Thoracic aorta (tissue), 2 donors: ENCODE measurements around the gene LPAR1. TPM values are rescaled to one million over a fixed set of nuclear protein-coding genes. Genes with fewer than 3 reads are reported as not detected.
A peak's percentile ranks its signal among the peaks of the same experiment; 100 is the strongest.

Experiments
- ATAC-seq: fragments of 150-250 bp; one replicate; pipeline ENCODE4 v1.8.0; 2017; ENCODE audit warnings: low read depth; ENCODE audit not compliant: insufficient number of reproducible peaks, low FRiP score
- DNase-seq: peaks from one replicate; pipeline ENCODE4 v3.0.0-alpha.2; 2020; ENCODE audit warnings: low spot score
- H3K27ac ChIP-seq, 2 donors: fragments of 200-600 bp; sonication (generic); 1 replicate in 1 of 2; 2 replicates in 1 of 2; pipeline ENCODE4 v1.5.1; 2016; ENCODE audit warnings: mild to moderate bottlenecking in 2 of 2, moderate library complexity in 2 of 2
- H3K27me3 ChIP-seq: fragments of 200-600 bp; sonication (generic); replicated peaks from 2 replicates; pipeline ENCODE4 v1.6.0; 2016; ENCODE audit warnings: mild to moderate bottlenecking; ENCODE audit not compliant: insufficient read depth
- H3K36me3 ChIP-seq: fragments of 200-600 bp; sonication (generic); one replicate; pipeline ENCODE4 v1.5.1; 2016
- H3K4me1 ChIP-seq, 2 donors: fragments of 200-600 bp; sonication (generic); 1 replicate in 1 of 2; 2 replicates in 1 of 2; pipeline versions ENCODE4 v1.5.1 to v1.6.0; 2016; ENCODE audit warnings: low read depth in 2 of 2, mild to moderate bottlenecking in 1 of 2; ENCODE audit not compliant: control insufficient read depth in 1 of 2
- H3K4me3 ChIP-seq: fragments of 200-600 bp; sonication (generic); 2 replicates; pipeline ENCODE4 v1.5.1; 2016; ENCODE audit warnings: mild to moderate bottlenecking
- H3K9me3 ChIP-seq: fragments of 200-600 bp; sonication (generic); 2 replicates; pipeline ENCODE4 v1.5.1; 2016
- CTCF ChIP-seq: fragments of 200-600 bp; sonication (generic); IDR thresholded peaks from one replicate; pipeline ENCODE4 v1.5.1; 2019; ENCODE audit warnings: antibody characterized with exemption
- total RNA-seq, 2 donors: library from RNA; depleted of rRNA; stranded (reverse); fragments of >200 nt; gene quantifications; one replicate each; pipeline versions ENCODE4 v1.1.0 to v1.2.3, GENCODE V29; 2016

LPAR1 gene
- total RNA-seq, 2 donors from 2014 or later = 85.1 to 94.0 TPM

GRCh38 chr9:111034898-111035539 is 3.3 kb downstream of the LPAR1 start:
- Histone ChIP-seq H3K4me1 (peaks cover 12 to 72% of the 10 kb centered on the region in 2 donors), H3K27me3 (no peaks in the 10 kb centered on the region), H3K4me3 (peak overlapping the region; percentile 93), H3K27ac (peak overlapping the region; percentile 85 to 86), H3K9me3 (no peaks in the 10 kb centered on the region), H3K36me3 (no peaks in the 10 kb centered on the region)
- TF ChIP-seq CTCF = no peak
- ATAC-seq = no peak
- DNase-seq = no peak

- Histone ChIP-seq H3K27me3 (no peaks in the 10 kb centered on the region), H3K27ac (peak overlapping the region in 1 of 2 donors; percentile 85), H3K4me3 (peak overlapping the region; percentile 37), H3K36me3 (no peaks in the 10 kb centered on the region), H3K4me1 (peaks cover 14 to 72% of the 10 kb centered on the region in 2 donors), H3K9me3 (no peaks in the 10 kb centered on the region)
- DNase-seq (no peak), ATAC-seq (no peak)
- no peak for TF ChIP-seq CTCF
Observed at GRCh38 chr9:111034170-111034897, 3.9 kb downstream of the LPAR1 start.

GRCh38 chr9:111030492-111030891 is 7.8 kb downstream of the LPAR1 start:
- no peak for TF ChIP-seq CTCF
- Histone ChIP-seq H3K27me3 (no peaks in the 10 kb centered on the region), H3K4me3 (no peak overlapping the region), H3K36me3 (no peaks in the 10 kb centered on the region), H3K27ac (no peak overlapping the region), H3K4me1 (peaks cover 18 to 65% of the 10 kb centered on the region in 2 donors), H3K9me3 (no peaks in the 10 kb centered on the region)
- DNase-seq = no peak
- ATAC-seq = no peak

GRCh38 chr9:111029260-111029659 is 9.0 kb downstream of the LPAR1 start:
- Histone ChIP-seq H3K36me3 (no peaks in the 10 kb centered on the region), H3K27me3 (no peaks in the 10 kb centered on the region), H3K27ac (no peak overlapping the region), H3K4me1 (peaks cover 16 to 53% of the 10 kb centered on the region in 2 donors), H3K9me3 (no peaks in the 10 kb centered on the region), H3K4me3 (no peak overlapping the region)
- DNase-seq (no peak), ATAC-seq (no peak)
- TF ChIP-seq CTCF = no peak

- H3K27me3 ChIP-seq = no peaks in the 10 kb centered on the region
- H3K4me3 ChIP-seq = no peak overlapping the region
- H3K27ac ChIP-seq = no peak overlapping the region
- TF ChIP-seq CTCF = no peak
- ATAC-seq = no peak
- DNase-seq = no peak
- H3K4me1 ChIP-seq = peaks cover 8 to 38% of the 10 kb centered on the region in 2 donors
- H3K36me3 ChIP-seq = no peaks in the 10 kb centered on the region
- H3K9me3 ChIP-seq = no peaks in the 10 kb centered on the region
Observed at GRCh38 chr9:111027798-111028197, 10.5 kb downstream of the LPAR1 start.
